ENCODE measurements around the gene PDZRN4.
"Not testable (repeated sequence)": the region's sequence is repeated elsewhere in the genome, so short reads cannot be mapped to it uniquely, and the experiment has no call there.

PDZRN4 gene

GRCh38 chr12:41563051-41563450 is 374.9 kb downstream of the PDZRN4 start:
- no peak for DNase-seq (ENCODE audit: low spot score)

- DNase-seq (ENCODE audit: low spot score) = no peak
These were observed 376.7 kb downstream of the PDZRN4 start for GRCh38 chr12:41564816-41565215.

- no peak for DNase-seq (ENCODE audit: low spot score)
These were observed 378.6 kb downstream of the PDZRN4 start for GRCh38 chr12:41566703-41567102.

GRCh38 chr12:41573445-41573844 is 385.3 kb downstream of the PDZRN4 start:
- DNase-seq (ENCODE audit: low spot score) = no peak

- no peak for DNase-seq (ENCODE audit: low spot score)
These were observed 388.8 kb downstream of the PDZRN4 start for GRCh38 chr12:41576925-41577324.

- DNase-seq (ENCODE audit: low spot score) = no peak
These were observed 389.9 kb downstream of the PDZRN4 start for GRCh38 chr12:41577995-41578394.

- no peak for DNase-seq (ENCODE audit: low spot score)
These were observed 397.7 kb downstream of the PDZRN4 start for GRCh38 chr12:41585784-41586183.

- DNase-seq (ENCODE audit: low spot score) = no peak
These were observed 399.5 kb downstream of the PDZRN4 start for GRCh38 chr12:41587574-41587973.

- DNase-seq (ENCODE audit: low spot score) = no peak
These were observed 401.8 kb downstream of the PDZRN4 start for GRCh38 chr12:41589878-41590277.

- no peak for DNase-seq (ENCODE audit: low spot score)
These were observed 408.1 kb downstream of the PDZRN4 start for GRCh38 chr12:41596190-41596589.

GRCh38 chr12:41604830-41605229 is 416.7 kb downstream of the PDZRN4 start:
- DNase-seq (ENCODE audit: low spot score) = no peak

GRCh38 chr12:41605545-41606305 is 417.6 kb downstream of the PDZRN4 start:
- no peak for DNase-seq (ENCODE audit: low spot score)

GRCh38 chr12:41606468-41607445 is 418.6 kb downstream of the PDZRN4 start:
- no peak for DNase-seq (ENCODE audit: low spot score)

- DNase-seq (ENCODE audit: low spot score) = no peak
These were observed 424.9 kb downstream of the PDZRN4 start for GRCh38 chr12:41612892-41613557.

GRCh38 chr12:41615174-41615573 is 427.1 kb downstream of the PDZRN4 start:
- not testable (repeated sequence) for DNase-seq (ENCODE audit: low spot score)

- DNase-seq (ENCODE audit: low spot score) = no peak
These were observed 431.6 kb downstream of the PDZRN4 start for GRCh38 chr12:41619705-41620104.

- no peak for DNase-seq (ENCODE audit: low spot score)
These were observed 433.2 kb downstream of the PDZRN4 start for GRCh38 chr12:41621291-41621690.

All from SW480 (cell line).